Erythroblast (primary cell): ENCODE data around the gene NKAP.

Experiments
- GATA1 ChIP-seq: IDR thresholded peaks from 2 replicates; pipeline ENCODE4 v1.6.1; 2011; ENCODE audit warnings: low read depth, mild to moderate bottlenecking, control low read depth, low read length, moderate library complexity
- POLR2A ChIP-seq: IDR thresholded peaks from 2 replicates; pipeline ENCODE4 v1.6.1; 2011; ENCODE audit warnings: mild to moderate bottlenecking, low read length

DNA sequence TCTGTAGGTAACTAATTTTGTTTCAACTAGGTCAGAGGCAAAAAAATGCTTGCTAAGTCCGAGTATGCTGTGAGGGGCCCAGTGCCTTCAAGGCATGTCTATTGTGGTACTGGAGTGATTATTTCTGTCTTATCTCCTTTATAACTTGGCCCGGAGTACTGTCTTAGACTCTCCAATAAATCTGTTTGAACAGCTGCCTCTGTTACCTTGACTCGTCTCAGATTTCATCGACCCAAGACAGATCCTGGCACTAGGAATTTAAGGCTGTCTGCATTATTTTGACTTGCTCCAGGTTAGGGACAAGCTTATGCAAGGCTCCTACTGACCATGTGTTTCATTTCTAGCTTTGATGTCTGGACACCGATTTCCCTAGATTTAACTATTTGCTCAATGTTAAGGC, 41.1 kb upstream of the NKAP start:
- TF ChIP-seq POLR2A (no peak), GATA1 (no peak)
